Activated B cell treated with CpG ODN at 0.5 μM for 24 hours (primary cell): ENCODE measurements around the gene COX6B2. TPM values are rescaled to one million over a fixed set of nuclear protein-coding genes. Genes with fewer than 3 reads are reported as not detected.

Experiments
- ATAC-seq: fragments of 200-7000 bp; cut with Tn5 transposase; one replicate; pipeline ENCODE4 v1.10.0; 2021; ENCODE audit warnings: low read depth, mild to moderate bottlenecking, moderate library complexity
- CTCF ChIA-PET: fragments of 350-600 bp; sonication (Branson Sonifier 250); formaldehyde crosslinking; loops from one replicate; lab custom pipeline; 2021; ENCODE audit warnings: antibody characterized with exemption; lab: Charles Lee
- POLR2A ChIA-PET: fragments of 350-600 bp; sonication (Branson Sonifier 250); formaldehyde crosslinking; loops from one replicate; lab custom pipeline; 2021; ENCODE audit warnings: antibody characterized with exemption; lab: Charles Lee
- DNase-seq: peaks from one replicate; pipeline ENCODE4 v3.0.0; 2022
- H3K27ac Mint-ChIP-seq: one replicate; pipeline ENCODE4 v1.8.0; 2020; ENCODE audit warnings: mixed read lengths
- H3K27me3 Mint-ChIP-seq: one replicate; pipeline ENCODE4 v1.8.0; 2021; ENCODE audit warnings: mixed read lengths
- H3K36me3 Mint-ChIP-seq: one replicate; pipeline ENCODE4 v1.8.0; 2021; ENCODE audit warnings: low read depth, mixed read lengths
- H3K4me1 Mint-ChIP-seq: one replicate; pipeline ENCODE4 v1.8.0; 2021; ENCODE audit warnings: mixed read lengths
- H3K4me3 Mint-ChIP-seq: one replicate; pipeline ENCODE4 v1.8.0; 2020; ENCODE audit warnings: mild to moderate bottlenecking, mixed read lengths
- H3K9me3 Mint-ChIP-seq: one replicate; pipeline ENCODE4 v1.8.0; 2020; ENCODE audit warnings: mixed read lengths
- CTCF ChIP-seq: fragments of 200-600 bp; IDR thresholded peaks from one replicate; pipeline ENCODE4 v1.8.0; 2022; ENCODE audit warnings: antibody characterized with exemption, mild to moderate bottlenecking
- intact Hi-C: fragments of 100-400 bp; cut with micrococcal nuclease; formaldehyde crosslinking; loops from one replicate; pipeline ENCODE4 v1.15.1; 2024
- total RNA-seq: library from RNA; stranded (reverse); gene quantifications from 2 replicates; pipeline ENCODE4 v1.2.3, GENCODE V29; 2022

COX6B2 gene
- total RNA-seq, 1 donor from 2014 or later: not detected

- TF ChIP-seq CTCF: no peak
- CTCF ChIA-PET: no interaction called here
- no peaks in the 10 kb centered on the region for H3K9me3 Mint-ChIP-seq
- intact Hi-C loops: no loop called here
- POLR2A ChIA-PET: interaction anchor here (0.6 kb wide), 2 partner anchors 73 to 96 kb away, joined by 4 read pairs; partner anchors contain the start of gene UBE2S
- H3K4me3 Mint-ChIP-seq: no peak overlapping the region
- no peak overlapping the region for H3K27ac Mint-ChIP-seq
- H3K27me3 Mint-ChIP-seq: no peaks in the 10 kb centered on the region
- no peaks in the 10 kb centered on the region for H3K36me3 Mint-ChIP-seq
- no peaks in the 10 kb centered on the region for H3K4me1 Mint-ChIP-seq
- DNase-seq (no peak), ATAC-seq (no peak)
These were observed 42.7 kb downstream of the COX6B2 start for GRCh38 chr19:55311797-55312196.

- no peak overlapping the region for H3K27ac Mint-ChIP-seq
- ATAC-seq (no peak), DNase-seq (no peak)
- H3K4me3 Mint-ChIP-seq: no peak overlapping the region
- intact Hi-C loops: no loop called here
- H3K4me1 Mint-ChIP-seq: no peaks in the 10 kb centered on the region
- no peaks in the 10 kb centered on the region for H3K36me3 Mint-ChIP-seq
- H3K9me3 Mint-ChIP-seq: no peaks in the 10 kb centered on the region
- TF ChIP-seq CTCF: no peak
- no peaks in the 10 kb centered on the region for H3K27me3 Mint-ChIP-seq
- POLR2A ChIA-PET: no interaction called here
- CTCF ChIA-PET: no interaction called here
These were observed 43.1 kb downstream of the COX6B2 start for GRCh38 chr19:55311397-55311796.

- ATAC-seq (no peak), DNase-seq (no peak)
- intact Hi-C loops: no loop called here
- no peak for TF ChIP-seq CTCF
- H3K27me3 Mint-ChIP-seq: no peaks in the 10 kb centered on the region
- H3K4me1 Mint-ChIP-seq: no peaks in the 10 kb centered on the region
- no peaks in the 10 kb centered on the region for H3K36me3 Mint-ChIP-seq
- no peak overlapping the region for H3K27ac Mint-ChIP-seq
- CTCF ChIA-PET: no interaction called here
- POLR2A ChIA-PET: interaction anchor here (0.6 kb wide), 1 partner anchor 93 kb away, joined by 5 read pairs; no protein-coding TSS in a partner anchor
- no peaks in the 10 kb centered on the region for H3K9me3 Mint-ChIP-seq
- no peak overlapping the region for H3K4me3 Mint-ChIP-seq
These were observed 44.0 kb downstream of the COX6B2 start for GRCh38 chr19:55310498-55310897.

GRCh38 chr19:55309448-55309847 is 45.1 kb downstream of the COX6B2 start:
- ChIA-PET CTCF (no interaction called here), POLR2A (no interaction called here)
- intact Hi-C loops: no loop called here
- Mint-ChIP-seq H3K9me3 (no peaks in the 10 kb centered on the region), H3K27ac (no peak overlapping the region), H3K36me3 (no peaks in the 10 kb centered on the region), H3K4me1 (no peaks in the 10 kb centered on the region), H3K27me3 (no peaks in the 10 kb centered on the region), H3K4me3 (no peak overlapping the region)
- DNase-seq (no peak), ATAC-seq (no peak)
- TF ChIP-seq CTCF: no peak

- POLR2A ChIA-PET: no interaction called here
- Mint-ChIP-seq H3K27ac (no peak overlapping the region), H3K27me3 (no peaks in the 10 kb centered on the region), H3K9me3 (no peaks in the 10 kb centered on the region), H3K4me1 (no peaks in the 10 kb centered on the region), H3K4me3 (no peak overlapping the region), H3K36me3 (no peaks in the 10 kb centered on the region)
- ATAC-seq (no peak), DNase-seq (no peak)
- no peak for TF ChIP-seq CTCF
- CTCF ChIA-PET: no interaction called here
- intact Hi-C loops: no loop called here
These were observed 46.2 kb downstream of the COX6B2 start for GRCh38 chr19:55308281-55308680.
